ENCODE measurements around the gene ST3GAL6. TPM values are rescaled to one million over a fixed set of nuclear protein-coding genes. Genes with fewer than 3 reads are reported as not detected.

Gene ST3GAL6
- total RNA-seq, 1 donor from 2014 or later = 6.5 TPM

GRCh38 chr3:98801043-98801747, 38.1 kb downstream of the ST3GAL6 start:
- Mint-ChIP-seq H3K9me3 (ENCODE audit: unreplicated experiment) (no peaks in the 10 kb centered on the region), H3K4me3 (ENCODE audit: unreplicated experiment) (no peak overlapping the region), H3K27me3 (ENCODE audit: unreplicated experiment) (no peaks in the 10 kb centered on the region), H3K27ac (ENCODE audit: unreplicated experiment) (no peak overlapping the region), H3K4me1 (ENCODE audit: unreplicated experiment) (no peaks in the 10 kb centered on the region), H3K36me3 (ENCODE audit: low read depth, unreplicated experiment) (peaks cover 6% of the 10 kb centered on the region)
- no peak for DNase-seq (ENCODE audit: low spot score)
- TF ChIP-seq CTCF (IDR thresholded peaks at IDR 0.05; ENCODE audit: unreplicated experiment) = no peak

- DNase-seq (ENCODE audit: low spot score) = no peak
- no peak for TF ChIP-seq CTCF (IDR thresholded peaks at IDR 0.05; ENCODE audit: unreplicated experiment)
- H3K4me3 Mint-ChIP-seq (ENCODE audit: unreplicated experiment) = no peak overlapping the region
- no peak overlapping the region for H3K27ac Mint-ChIP-seq (ENCODE audit: unreplicated experiment)
- no peaks in the 10 kb centered on the region for H3K9me3 Mint-ChIP-seq (ENCODE audit: unreplicated experiment)
- H3K27me3 Mint-ChIP-seq (ENCODE audit: unreplicated experiment) = no peaks in the 10 kb centered on the region
- H3K36me3 Mint-ChIP-seq (ENCODE audit: low read depth, unreplicated experiment) = peaks cover 17% of the 10 kb centered on the region
- H3K4me1 Mint-ChIP-seq (ENCODE audit: unreplicated experiment) = no peaks in the 10 kb centered on the region
These were observed 42.4 kb downstream of the ST3GAL6 start for GRCh38 chr3:98805571-98805970.

- no peak overlapping the region for H3K27ac Mint-ChIP-seq (ENCODE audit: unreplicated experiment)
- H3K4me3 Mint-ChIP-seq (ENCODE audit: unreplicated experiment) = no peak overlapping the region
- DNase-seq (ENCODE audit: low spot score) = no peak
- H3K36me3 Mint-ChIP-seq (ENCODE audit: low read depth, unreplicated experiment) = peaks cover 17% of the 10 kb centered on the region
- H3K27me3 Mint-ChIP-seq (ENCODE audit: unreplicated experiment) = no peaks in the 10 kb centered on the region
- H3K9me3 Mint-ChIP-seq (ENCODE audit: unreplicated experiment) = no peaks in the 10 kb centered on the region
- H3K4me1 Mint-ChIP-seq (ENCODE audit: unreplicated experiment) = no peaks in the 10 kb centered on the region
- no peak for TF ChIP-seq CTCF (IDR thresholded peaks at IDR 0.05; ENCODE audit: unreplicated experiment)
These were observed 43.4 kb downstream of the ST3GAL6 start for GRCh38 chr3:98806521-98806920.

- H3K27me3 Mint-ChIP-seq (ENCODE audit: unreplicated experiment) = no peaks in the 10 kb centered on the region
- H3K9me3 Mint-ChIP-seq (ENCODE audit: unreplicated experiment) = no peaks in the 10 kb centered on the region
- no peak overlapping the region for H3K27ac Mint-ChIP-seq (ENCODE audit: unreplicated experiment)
- TF ChIP-seq CTCF (IDR thresholded peaks at IDR 0.05; ENCODE audit: unreplicated experiment) = no peak
- no peak overlapping the region for H3K4me3 Mint-ChIP-seq (ENCODE audit: unreplicated experiment)
- H3K36me3 Mint-ChIP-seq (ENCODE audit: low read depth, unreplicated experiment) = peaks cover 17% of the 10 kb centered on the region
- no peak for DNase-seq (ENCODE audit: low spot score)
- H3K4me1 Mint-ChIP-seq (ENCODE audit: unreplicated experiment) = no peaks in the 10 kb centered on the region
These were observed 43.9 kb downstream of the ST3GAL6 start for GRCh38 chr3:98807011-98807410.

GRCh38 chr3:98807561-98807960, 44.4 kb downstream of the ST3GAL6 start:
- Mint-ChIP-seq H3K4me3 (ENCODE audit: unreplicated experiment) (no peak overlapping the region), H3K36me3 (ENCODE audit: low read depth, unreplicated experiment) (peaks cover 17% of the 10 kb centered on the region), H3K4me1 (ENCODE audit: unreplicated experiment) (no peaks in the 10 kb centered on the region), H3K9me3 (ENCODE audit: unreplicated experiment) (no peaks in the 10 kb centered on the region), H3K27me3 (ENCODE audit: unreplicated experiment) (no peaks in the 10 kb centered on the region), H3K27ac (ENCODE audit: unreplicated experiment) (no peak overlapping the region)
- no peak for TF ChIP-seq CTCF (IDR thresholded peaks at IDR 0.05; ENCODE audit: unreplicated experiment)
- no peak for DNase-seq (ENCODE audit: low spot score)

Data from endothelial cell (in vitro differentiated cells).